BJ (cell line): ENCODE data around the gene PLEKHA7. TPM values are rescaled to one million over a fixed set of nuclear protein-coding genes. Genes with fewer than 3 reads are reported as not detected.

Experiments used
- CTCF ChIA-PET: fragments of 350-600 bp; formaldehyde crosslinking; extraction: SDS; loops from one replicate; lab custom pipeline; 2021; ENCODE audit warnings: antibody characterized with exemption, inconsistent platforms; lab: Yijun Ruan, JAX
- POLR2A ChIA-PET: fragments of 300-600 bp; sonication (Branson Sonifier 250); formaldehyde crosslinking; extraction: SDS; loops from one replicate; lab custom pipeline; 2021; ENCODE audit warnings: antibody characterized with exemption; lab: Charles Lee
- DNase-seq: peaks from one replicate; pipeline ENCODE4 v3.0.0-alpha.2; 2011; ENCODE audit warnings: low read depth
- H3K27me3 ChIP-seq: 2 replicates; pipeline ENCODE4 v1.6.0; 2011; ENCODE audit warnings: low read length; ENCODE audit not compliant: control insufficient read depth, insufficient read depth
- H3K36me3 ChIP-seq: 2 replicates; pipeline ENCODE4 v1.5.1; 2011; ENCODE audit warnings: low read length; ENCODE audit not compliant: control insufficient read depth, insufficient read depth
- H3K4me3 ChIP-seq: 2 replicates; pipeline ENCODE4 v1.5.1; 2011; ENCODE audit warnings: low read depth, mild to moderate bottlenecking, control low read depth, low read length
- polyA plus RNA-seq: library from polyadenylated mRNA; depleted of rRNA; stranded (reverse); fragments of >200 nt; gene quantifications from 2 replicates; pipeline ENCODE4 v1.2.3, GENCODE V29; 2011
- TF ChIP-seq, protein P1 (sequence below): IDR thresholded peaks from 2 replicates; pipeline ENCODE4 v1.5.1; 2011; ENCODE audit warnings: low read depth, mild to moderate bottlenecking, control low read depth, inconsistent platforms, low read length, moderate library complexity; ENCODE audit not compliant: insufficient read depth

Gene PLEKHA7
- polyA plus RNA-seq, 1 experiment: 0.04 TPM

DNA sequence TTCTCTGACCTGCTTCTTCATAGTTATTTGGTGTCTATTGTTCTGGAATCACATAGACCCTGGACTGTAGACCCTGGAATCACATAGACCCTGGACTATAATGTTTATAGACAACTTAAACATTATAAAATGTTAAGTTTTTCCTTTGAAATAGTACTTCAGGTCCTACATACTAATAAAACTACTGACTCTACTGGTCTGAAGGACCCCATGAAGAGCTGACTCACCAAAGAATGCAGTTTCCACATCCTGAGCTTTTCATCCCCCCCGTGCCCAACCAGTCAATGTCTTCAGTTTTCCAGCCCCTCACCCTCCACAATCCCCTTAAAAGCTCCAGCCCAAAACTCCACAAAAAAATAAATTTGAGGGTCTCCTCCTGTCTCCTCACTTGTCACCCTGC lies 6.6 kb upstream of the PLEKHA7 start:
- CTCF ChIA-PET: no interaction called here

DNA sequence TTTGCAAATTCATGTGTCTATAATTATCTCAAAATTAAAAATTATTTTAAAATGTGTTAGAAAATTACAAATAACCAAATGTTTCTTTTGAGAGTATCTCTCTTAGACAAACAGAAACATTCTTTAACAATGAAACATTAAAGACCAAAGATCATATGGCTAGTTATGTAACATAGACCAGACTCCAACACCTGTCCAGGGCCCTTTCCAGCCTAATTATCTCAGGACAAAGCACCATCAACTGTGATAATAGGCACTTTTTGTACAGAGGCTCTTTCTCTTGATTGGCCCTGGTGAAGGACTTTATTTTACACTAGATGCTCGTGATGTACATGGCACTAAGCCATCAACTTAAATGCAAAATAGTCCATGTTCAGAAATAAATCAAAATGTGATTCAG lies 5.0 kb upstream of the PLEKHA7 start:
- no peak overlapping the region for H3K4me3 ChIP-seq
- DNase-seq: no peak
- H3K36me3 ChIP-seq: no peaks in the 10 kb centered on the region
- CTCF ChIA-PET: no interaction called here
- TF ChIP-seq, protein P1, sequence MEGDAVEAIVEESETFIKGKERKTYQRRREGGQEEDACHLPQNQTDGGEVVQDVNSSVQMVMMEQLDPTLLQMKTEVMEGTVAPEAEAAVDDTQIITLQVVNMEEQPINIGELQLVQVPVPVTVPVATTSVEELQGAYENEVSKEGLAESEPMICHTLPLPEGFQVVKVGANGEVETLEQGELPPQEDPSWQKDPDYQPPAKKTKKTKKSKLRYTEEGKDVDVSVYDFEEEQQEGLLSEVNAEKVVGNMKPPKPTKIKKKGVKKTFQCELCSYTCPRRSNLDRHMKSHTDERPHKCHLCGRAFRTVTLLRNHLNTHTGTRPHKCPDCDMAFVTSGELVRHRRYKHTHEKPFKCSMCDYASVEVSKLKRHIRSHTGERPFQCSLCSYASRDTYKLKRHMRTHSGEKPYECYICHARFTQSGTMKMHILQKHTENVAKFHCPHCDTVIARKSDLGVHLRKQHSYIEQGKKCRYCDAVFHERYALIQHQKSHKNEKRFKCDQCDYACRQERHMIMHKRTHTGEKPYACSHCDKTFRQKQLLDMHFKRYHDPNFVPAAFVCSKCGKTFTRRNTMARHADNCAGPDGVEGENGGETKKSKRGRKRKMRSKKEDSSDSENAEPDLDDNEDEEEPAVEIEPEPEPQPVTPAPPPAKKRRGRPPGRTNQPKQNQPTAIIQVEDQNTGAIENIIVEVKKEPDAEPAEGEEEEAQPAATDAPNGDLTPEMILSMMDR: no peak
- POLR2A ChIA-PET: no interaction called here
- peaks cover 12% of the 10 kb centered on the region for H3K27me3 ChIP-seq

More for the DNA sequence above, 6.6 kb upstream of the PLEKHA7 start:
- Histone ChIP-seq H3K27me3 (peaks cover 2% of the 10 kb centered on the region; the same call in 1 of the 2 replicates), H3K4me3 (no peak overlapping the region), H3K36me3 (no peaks in the 10 kb centered on the region)
- POLR2A ChIA-PET: no interaction called here
- TF ChIP-seq, protein P1: no peak
- DNase-seq: no peak

DNA sequence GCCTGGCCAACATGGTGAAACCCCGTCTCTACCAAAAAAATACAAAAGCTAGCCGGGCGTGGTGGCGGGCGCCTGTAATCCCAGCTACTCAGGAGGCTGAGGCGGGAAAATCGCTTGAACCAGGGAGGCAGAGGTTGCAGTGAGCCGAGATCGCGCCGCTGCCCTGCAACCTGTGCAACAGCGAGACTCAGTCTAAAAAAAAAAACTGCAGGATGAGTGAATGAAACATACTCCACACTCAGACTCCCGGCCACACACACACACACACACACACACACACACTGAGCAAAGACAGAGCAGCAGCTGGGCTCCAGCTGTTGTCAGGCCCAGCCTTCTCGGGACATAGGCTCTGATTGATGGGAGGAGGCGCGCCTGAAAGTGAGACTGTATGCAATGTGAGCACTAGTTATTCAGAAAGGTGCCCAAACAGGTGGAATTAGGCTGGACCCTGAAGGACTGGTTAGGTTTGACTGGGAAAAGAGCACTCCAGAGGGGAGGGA lies 1.5 kb upstream of the PLEKHA7 start:
- H3K4me3 ChIP-seq: no peak overlapping the region
- peaks cover 29% of the 10 kb centered on the region for H3K27me3 ChIP-seq
- POLR2A ChIA-PET: no interaction called here
- CTCF ChIA-PET: interaction anchor here (1.0 kb wide), 1 partner anchor 126 kb away, joined by 3 read pairs; no protein-coding TSS in a partner anchor
- no peak for DNase-seq
- H3K36me3 ChIP-seq: no peaks in the 10 kb centered on the region
- TF ChIP-seq, protein P1: no peak

DNA sequence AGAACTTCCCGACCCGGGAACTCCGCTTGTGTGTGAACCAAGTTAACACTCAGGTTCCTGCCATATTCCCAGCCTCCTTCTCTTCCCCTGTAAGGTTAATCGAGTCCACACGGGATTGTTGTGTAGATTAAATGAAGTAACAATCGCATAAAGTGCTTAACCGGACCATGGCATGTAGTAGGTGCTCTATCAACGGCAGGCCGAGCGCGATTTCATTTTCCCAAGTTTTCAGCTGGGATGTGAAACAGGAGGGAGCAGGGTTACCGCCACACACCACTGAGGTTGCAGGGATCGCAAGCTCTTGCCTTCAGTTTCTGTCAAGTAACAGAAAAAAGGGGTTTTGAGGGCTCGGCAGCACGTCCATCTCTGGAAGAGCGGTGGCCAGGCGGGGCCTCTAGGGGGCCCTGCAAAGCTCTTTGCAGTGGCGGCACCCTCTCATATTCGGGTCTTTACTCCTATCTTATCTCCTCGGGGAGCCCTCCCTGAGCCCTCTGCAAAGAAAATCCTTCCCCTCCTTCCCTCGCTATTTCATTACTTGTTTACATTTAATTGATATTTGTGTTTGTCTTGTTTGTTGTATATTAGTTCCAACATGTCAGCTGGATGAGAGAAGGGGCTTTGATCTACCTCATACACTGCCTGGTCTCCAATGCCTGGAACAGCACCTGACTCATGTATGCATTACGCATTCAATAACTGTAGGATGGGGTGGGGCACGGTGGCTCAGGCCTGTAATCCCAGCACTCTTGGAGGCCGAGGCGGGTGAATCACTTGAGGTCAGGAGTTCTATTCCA lies 816 bp upstream of the PLEKHA7 start:
- H3K4me3 ChIP-seq: no peak overlapping the region
- H3K27me3 ChIP-seq: peaks cover 29% of the 10 kb centered on the region
- DNase-seq: no peak
- POLR2A ChIA-PET: no interaction called here
- TF ChIP-seq, protein P1: peak; percentile 17; the same call in 1 of the 2 replicates
- CTCF ChIA-PET: interaction anchor here (0.6 to 1.0 kb wide), 2 partner anchors 126 to 132 kb away, joined by 3 read pairs; no protein-coding TSS in a partner anchor
- no peaks in the 10 kb centered on the region for H3K36me3 ChIP-seq

DNA sequence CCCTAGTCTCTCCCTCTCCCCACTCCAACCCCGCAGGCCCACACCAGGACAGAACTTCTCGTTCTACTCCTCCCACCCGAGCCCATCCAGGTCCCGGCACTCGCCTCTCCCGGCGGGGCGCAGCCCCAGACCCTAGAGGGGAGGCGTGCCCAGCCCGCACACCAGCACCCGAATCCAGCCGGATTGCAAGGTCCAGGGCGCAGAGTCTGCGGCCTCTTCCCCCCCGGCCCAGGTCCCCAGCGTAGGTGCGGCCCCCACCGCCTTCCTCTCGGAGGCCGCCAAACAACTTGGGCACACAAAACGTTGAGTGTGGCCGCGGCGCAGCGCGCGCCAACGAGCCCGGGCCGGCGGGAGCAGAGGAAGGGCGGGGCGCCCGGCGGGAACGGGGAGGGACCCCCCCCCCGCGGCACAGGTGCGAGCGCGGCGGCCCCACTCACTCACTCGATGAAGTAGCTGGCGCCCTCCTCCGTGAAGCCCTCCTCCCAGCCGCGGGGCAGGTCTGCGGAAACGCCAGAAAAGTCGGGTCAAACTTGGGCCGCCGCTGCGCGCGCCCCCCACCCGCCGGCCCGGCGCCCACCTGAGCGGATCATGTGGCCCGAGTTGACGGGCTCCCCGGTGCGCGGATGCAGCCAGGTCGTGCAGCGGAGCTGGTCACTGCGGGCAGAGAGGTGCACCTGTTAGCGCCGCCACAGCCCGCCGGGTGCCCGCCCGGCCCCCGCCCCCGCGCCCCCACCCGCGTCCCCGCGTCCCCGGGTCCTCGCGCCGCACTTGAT lies 480 bp downstream of the PLEKHA7 start:
- POLR2A ChIA-PET: no interaction called here
- CTCF ChIA-PET: interaction anchor here (0.6 kb wide), 1 partner anchor 133 kb away, joined by 3 read pairs; no protein-coding TSS in a partner anchor
- no peak for DNase-seq
- H3K27me3 ChIP-seq: peaks cover 30% of the 10 kb centered on the region
- TF ChIP-seq, protein P1: no peak
- no peaks in the 10 kb centered on the region for H3K36me3 ChIP-seq
- peak overlapping the region; percentile 19 for H3K4me3 ChIP-seq
